Measurements from ENCODE around the gene ITGA8. TPM values are rescaled to one million over a fixed set of nuclear protein-coding genes. Genes with fewer than 3 reads are reported as not detected.

The ITGA8 gene
- total RNA-seq, 3 donors from 2014 or later: not detected

Other genes with a start within 250 kb of the ITGA8 start
- 10 to 100 TPM; 17.5 to 18.0 (median 17.6) TPM for gene MINDY3, start 140.6 kb upstream of the ITGA8 start, total RNA-seq